IPS-15b (cell line): ENCODE measurements around the gene PTPRN2.

ENCODE experiments used
- H3K27me3 ChIP-seq: one replicate; pipeline ENCODE4 v1.6.1; 2013; ENCODE audit warnings: low read length; ENCODE audit not compliant: control insufficient read depth, insufficient read depth
- H3K36me3 ChIP-seq: one replicate; pipeline ENCODE4 v1.6.1; 2013; ENCODE audit warnings: low read length; ENCODE audit not compliant: control insufficient read depth, insufficient read depth
- H3K4me1 ChIP-seq: one replicate; pipeline ENCODE4 v1.6.1; 2013; ENCODE audit warnings: mild to moderate bottlenecking, low read length; ENCODE audit not compliant: control insufficient read depth, insufficient read depth
- H3K4me3 ChIP-seq: one replicate; pipeline ENCODE4 v1.5.1; 2013; ENCODE audit warnings: low read depth, low read length
- H3K9ac ChIP-seq: one replicate; pipeline ENCODE4 v1.6.1; 2013; ENCODE audit warnings: low read depth, mild to moderate bottlenecking, low read length
- H3K9me3 ChIP-seq: one replicate; pipeline ENCODE4 v1.6.1; 2013; ENCODE audit warnings: mild to moderate bottlenecking, low read length; ENCODE audit not compliant: control insufficient read depth, insufficient read depth

PTPRN2 gene

GRCh38 chr7:158584407-158584806, 3.2 kb downstream of the PTPRN2 start:
- H3K4me1 ChIP-seq, result peaks cover 5% of the 10 kb centered on the region
- no peak overlapping the region for H3K9ac ChIP-seq
- H3K36me3 ChIP-seq, result no peaks in the 10 kb centered on the region
- peaks cover 5% of the 10 kb centered on the region for H3K9me3 ChIP-seq
- no peak overlapping the region for H3K4me3 ChIP-seq
- H3K27me3 ChIP-seq, result peaks cover 31% of the 10 kb centered on the region

GRCh38 chr7:158583810-158584209, 3.8 kb downstream of the PTPRN2 start:
- H3K36me3 ChIP-seq, result no peaks in the 10 kb centered on the region
- peaks cover 8% of the 10 kb centered on the region for H3K9me3 ChIP-seq

GRCh38 chr7:158583143-158583542, 4.5 kb downstream of the PTPRN2 start:
- no peaks in the 10 kb centered on the region for H3K36me3 ChIP-seq

More at GRCh38 chr7:158583810-158584209, 3.8 kb downstream of the PTPRN2 start:
- peaks cover 3% of the 10 kb centered on the region for H3K4me1 ChIP-seq
- H3K27me3 ChIP-seq, result peaks cover 25% of the 10 kb centered on the region
- H3K4me3 ChIP-seq, result no peak overlapping the region
- no peak overlapping the region for H3K9ac ChIP-seq

DNA sequence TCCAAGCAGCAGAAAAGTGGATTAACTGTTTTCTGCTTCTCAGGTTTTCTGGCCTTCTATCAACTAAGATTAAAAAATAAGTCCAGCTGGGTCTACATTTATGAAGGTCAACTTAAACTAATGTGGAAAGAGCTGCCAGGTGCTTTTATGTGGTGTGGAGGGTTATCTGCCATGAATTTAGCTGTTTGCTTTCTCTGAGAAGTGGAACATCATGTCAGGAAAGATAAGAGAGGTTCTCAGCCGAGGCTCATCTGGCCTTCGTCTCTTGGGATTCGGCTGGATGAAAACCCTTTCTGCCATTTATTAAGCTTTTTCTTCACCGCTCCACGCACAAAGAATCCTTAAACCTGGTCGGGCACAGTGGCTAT, 5.5 kb downstream of the PTPRN2 start:
- peaks cover 8% of the 10 kb centered on the region for H3K9me3 ChIP-seq
- no peaks in the 10 kb centered on the region for H3K36me3 ChIP-seq
- H3K27me3 ChIP-seq, result peaks cover 19% of the 10 kb centered on the region
- no peaks in the 10 kb centered on the region for H3K4me1 ChIP-seq
- no peak overlapping the region for H3K4me3 ChIP-seq
- H3K9ac ChIP-seq, result no peak overlapping the region

More at GRCh38 chr7:158583143-158583542, 4.5 kb downstream of the PTPRN2 start:
- Histone ChIP-seq H3K4me1 (no peaks in the 10 kb centered on the region), H3K9ac (no peak overlapping the region), H3K27me3 (peaks cover 19% of the 10 kb centered on the region), H3K9me3 (peaks cover 8% of the 10 kb centered on the region), H3K4me3 (no peak overlapping the region)

DNA sequence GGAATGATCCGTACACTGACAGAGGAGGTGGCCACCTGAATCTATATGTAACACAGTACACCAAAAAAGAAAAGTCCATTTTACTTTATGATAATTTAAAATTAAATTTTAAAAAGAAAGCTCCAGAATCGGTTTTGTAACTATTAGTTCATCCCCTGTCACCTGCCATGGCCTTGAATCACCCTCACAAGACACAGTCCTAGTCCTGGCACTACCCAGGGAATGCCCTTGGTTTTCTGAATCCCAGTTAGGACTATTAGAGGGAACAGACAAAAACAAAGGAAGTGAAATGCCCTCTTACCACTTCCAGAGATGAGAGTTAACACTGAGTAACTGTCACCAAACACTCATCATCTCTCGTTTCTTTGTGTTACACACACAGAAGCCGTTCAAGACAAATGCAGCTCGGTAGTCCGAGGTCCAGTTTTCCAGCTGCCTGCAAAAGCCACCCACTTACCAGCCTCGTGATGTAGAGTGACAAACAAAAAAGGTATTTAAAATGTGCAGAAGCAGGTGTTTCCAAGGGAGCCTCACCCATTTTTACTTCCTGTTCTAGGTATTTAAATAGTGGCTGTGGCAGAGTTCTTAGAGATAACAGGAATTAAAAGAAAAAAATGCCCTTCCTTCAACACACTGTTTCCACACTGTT, 6.1 kb downstream of the PTPRN2 start:
- Histone ChIP-seq H3K9ac (no peak overlapping the region), H3K36me3 (no peaks in the 10 kb centered on the region), H3K27me3 (peaks cover 19% of the 10 kb centered on the region), H3K4me1 (no peaks in the 10 kb centered on the region), H3K4me3 (no peak overlapping the region), H3K9me3 (peaks cover 8% of the 10 kb centered on the region)

- Histone ChIP-seq H3K27me3 (peaks cover 4% of the 10 kb centered on the region), H3K4me1 (no peaks in the 10 kb centered on the region), H3K4me3 (no peak overlapping the region), H3K9ac (no peak overlapping the region), H3K9me3 (peaks cover 8% of the 10 kb centered on the region), H3K36me3 (no peaks in the 10 kb centered on the region)
Observed at GRCh38 chr7:158579662-158580646, 7.7 kb downstream of the PTPRN2 start.

- no peaks in the 10 kb centered on the region for H3K36me3 ChIP-seq
- H3K4me3 ChIP-seq, result no peak overlapping the region
- no peak overlapping the region for H3K9ac ChIP-seq
- H3K27me3 ChIP-seq, result no peaks in the 10 kb centered on the region
- no peaks in the 10 kb centered on the region for H3K4me1 ChIP-seq
- peaks cover 8% of the 10 kb centered on the region for H3K9me3 ChIP-seq
Observed at GRCh38 chr7:158576050-158576762, 11.4 kb downstream of the PTPRN2 start.

DNA sequence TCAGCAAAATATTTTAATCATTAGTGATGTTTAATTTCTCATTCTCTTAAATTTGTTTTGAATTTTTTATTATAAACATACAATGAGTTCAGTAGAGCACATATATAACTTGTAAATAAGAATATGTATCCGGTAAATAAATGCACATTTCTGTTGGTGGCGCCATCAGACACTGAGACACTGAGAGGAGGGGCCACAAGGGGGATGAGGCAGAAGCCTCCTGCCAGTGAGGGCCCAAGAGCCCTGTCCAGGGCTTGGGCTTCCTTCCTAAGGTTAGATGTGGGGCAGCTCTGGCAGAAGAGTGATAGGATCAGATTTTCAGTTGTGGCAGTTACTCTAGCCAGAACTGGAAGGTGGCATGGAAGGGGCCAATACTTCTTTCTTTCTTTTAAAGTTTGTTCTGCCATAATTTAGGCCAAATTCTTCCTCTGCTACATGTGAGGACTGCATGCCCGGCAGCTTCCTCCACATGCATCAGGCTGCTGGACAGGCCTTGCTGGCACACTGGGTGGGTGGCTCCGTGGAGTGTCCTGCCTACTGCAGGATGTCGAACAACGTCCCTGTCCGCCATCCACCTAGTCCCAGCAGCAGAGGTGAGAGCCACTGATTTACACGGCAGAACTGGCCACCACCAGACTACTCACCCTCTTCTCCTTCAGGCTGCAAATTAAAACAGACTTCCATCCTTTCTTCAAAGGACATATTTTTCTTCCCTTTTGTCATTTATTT, 13.2 kb downstream of the PTPRN2 start:
- Histone ChIP-seq H3K36me3 (no peaks in the 10 kb centered on the region), H3K4me1 (no peaks in the 10 kb centered on the region), H3K9ac (no peak overlapping the region), H3K4me3 (no peak overlapping the region), H3K27me3 (peaks cover 6% of the 10 kb centered on the region), H3K9me3 (peaks cover 4% of the 10 kb centered on the region)

- Histone ChIP-seq H3K36me3 (no peaks in the 10 kb centered on the region), H3K4me3 (no peak overlapping the region), H3K9me3 (no peaks in the 10 kb centered on the region), H3K9ac (no peak overlapping the region), H3K4me1 (no peaks in the 10 kb centered on the region), H3K27me3 (peaks cover 6% of the 10 kb centered on the region)
Observed at GRCh38 chr7:158573310-158573709, 14.3 kb downstream of the PTPRN2 start.

DNA sequence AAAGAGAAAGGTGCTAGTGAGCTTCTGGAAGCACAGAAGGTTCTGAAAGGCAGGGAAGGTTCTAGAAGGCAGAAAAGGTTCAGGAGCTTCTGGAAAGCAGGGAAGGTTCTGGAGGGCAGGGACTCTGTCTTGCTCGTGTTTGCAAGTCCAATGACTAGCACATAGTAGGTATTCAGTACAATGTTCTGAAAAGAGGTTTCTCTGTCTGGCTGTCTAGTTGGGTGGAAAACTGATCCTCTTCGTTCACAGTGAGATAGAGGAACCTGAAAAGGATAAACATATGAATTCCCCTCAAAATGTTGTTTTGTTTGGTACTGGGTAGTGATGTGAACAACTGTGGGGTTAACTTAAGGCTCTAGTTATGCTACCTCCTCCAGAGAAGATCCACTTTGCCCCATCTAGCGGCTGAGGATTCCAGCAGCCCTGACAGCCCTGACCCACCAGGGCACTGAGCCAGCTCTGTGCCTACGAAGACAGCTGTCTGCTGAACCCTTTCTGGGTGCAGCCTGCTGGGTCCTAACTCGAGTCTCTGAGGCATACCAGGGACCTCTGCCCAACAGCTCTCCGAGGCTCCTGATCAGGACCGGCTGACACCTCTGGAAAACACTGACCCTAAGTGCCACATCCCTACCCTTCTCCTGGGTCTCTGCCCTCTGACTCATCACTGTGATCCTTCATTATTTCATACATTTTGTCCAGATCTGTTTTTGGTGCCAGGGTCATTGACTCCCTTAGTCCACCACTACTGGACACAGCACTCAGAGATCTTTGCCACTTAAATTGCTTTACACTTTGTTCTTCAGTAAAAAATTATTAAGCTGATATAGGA, 15.4 kb downstream of the PTPRN2 start:
- Histone ChIP-seq H3K36me3 (no peaks in the 10 kb centered on the region), H3K9ac (no peak overlapping the region), H3K4me1 (peaks cover 3% of the 10 kb centered on the region), H3K9me3 (no peaks in the 10 kb centered on the region), H3K4me3 (no peak overlapping the region), H3K27me3 (peaks cover 6% of the 10 kb centered on the region)
